GM19035 (cell line): ENCODE measurements around the gene SERPINA3.

ENCODE experiments used
- ATAC-seq: cut with Tn5 transposase; IDR thresholded peaks from one replicate; pipeline ENCODE4 v1.9.1; 2021; ENCODE audit not compliant: unreplicated experiment

Gene SERPINA3

DNA sequence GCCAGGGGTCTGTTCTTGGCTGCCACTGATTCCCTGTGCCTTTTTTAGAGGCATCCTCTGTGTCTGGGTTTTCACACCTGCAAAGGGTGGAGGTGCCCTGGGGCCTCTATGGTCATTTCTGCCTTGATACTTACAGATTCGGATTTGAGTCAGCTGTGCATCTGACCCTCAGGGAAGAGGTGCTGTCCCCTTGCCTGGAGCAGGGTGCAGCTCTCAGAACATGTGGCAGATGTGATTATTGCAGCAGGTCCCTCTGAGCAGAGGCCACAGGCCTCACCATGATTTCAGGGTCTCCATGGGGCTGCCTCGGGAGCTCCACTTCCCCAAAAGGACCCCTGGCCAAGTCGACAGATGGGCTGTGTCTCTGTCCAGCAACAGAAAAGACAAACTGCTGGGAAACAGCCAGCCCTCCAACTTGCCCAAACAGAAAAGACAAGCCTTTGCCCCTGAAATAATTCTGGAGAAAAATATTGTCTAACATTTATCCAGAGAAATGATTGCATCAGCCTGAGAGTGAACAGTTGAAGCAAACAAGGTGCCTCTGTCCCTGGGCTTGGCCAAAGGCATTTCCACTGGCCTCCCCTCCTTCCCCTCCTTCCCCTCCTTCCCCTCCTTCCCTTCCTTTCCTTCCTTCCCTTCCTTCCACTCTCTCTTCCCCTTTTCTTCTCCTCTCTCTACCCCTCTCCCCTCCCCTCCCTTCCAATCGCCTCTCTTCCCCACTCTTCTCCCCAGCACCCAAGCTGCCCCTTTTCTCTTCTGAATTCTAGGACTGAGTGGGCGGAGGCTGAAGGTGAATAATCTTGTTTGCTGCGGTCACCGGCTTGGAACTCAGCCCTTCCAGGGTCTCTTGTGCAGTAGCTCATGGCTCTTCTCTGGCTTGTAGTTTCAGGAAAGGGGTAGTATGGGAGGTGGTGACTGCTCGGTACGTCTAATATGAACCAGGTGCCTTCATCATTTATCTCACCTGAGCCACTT lies 676 bp downstream of the SERPINA3 start:
- ATAC-seq, result no peak

DNA sequence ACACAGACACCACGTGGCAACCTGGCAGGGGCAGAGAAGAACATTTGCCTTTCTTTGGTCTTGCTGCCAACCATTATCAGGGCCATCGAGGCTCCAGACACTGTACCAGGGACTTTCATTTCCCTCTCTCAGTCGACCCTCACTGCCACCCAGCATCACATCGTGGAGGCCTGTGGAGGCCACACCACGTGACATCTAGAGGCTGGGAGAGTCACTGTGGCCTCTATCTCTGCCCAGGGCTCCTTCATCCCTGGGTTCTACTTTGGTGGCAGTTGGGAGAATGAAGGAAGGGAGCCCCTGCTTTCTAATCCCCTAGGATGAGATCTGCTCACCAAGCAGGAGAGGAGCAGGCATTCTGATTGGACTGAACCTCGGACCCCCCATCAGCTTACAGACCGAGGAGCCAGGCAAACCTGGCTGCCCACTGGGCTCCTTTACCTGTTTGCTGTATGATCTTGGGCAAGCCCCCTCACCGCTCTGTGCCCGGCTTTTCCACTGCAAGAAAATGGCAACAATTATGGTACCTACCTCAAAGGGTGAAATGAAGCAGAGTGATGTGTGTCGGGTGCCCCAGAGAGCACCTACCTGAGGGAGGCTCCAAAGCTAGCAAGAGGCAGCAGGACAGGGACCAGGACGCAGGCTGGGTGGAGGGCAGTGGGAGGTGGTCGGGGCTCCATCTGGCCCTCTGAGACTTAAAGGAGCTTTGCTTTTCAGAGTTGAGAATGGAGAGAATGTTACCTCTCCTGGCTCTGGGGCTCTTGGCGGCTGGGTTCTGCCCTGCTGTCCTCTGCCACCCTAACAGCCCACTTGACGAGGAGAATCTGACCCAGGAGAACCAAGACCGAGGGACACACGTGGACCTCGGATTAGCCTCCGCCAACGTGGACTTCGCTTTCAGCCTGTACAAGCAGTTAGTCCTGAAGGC lies 1.8 kb downstream of the SERPINA3 start:
- ATAC-seq, result no peak

DNA sequence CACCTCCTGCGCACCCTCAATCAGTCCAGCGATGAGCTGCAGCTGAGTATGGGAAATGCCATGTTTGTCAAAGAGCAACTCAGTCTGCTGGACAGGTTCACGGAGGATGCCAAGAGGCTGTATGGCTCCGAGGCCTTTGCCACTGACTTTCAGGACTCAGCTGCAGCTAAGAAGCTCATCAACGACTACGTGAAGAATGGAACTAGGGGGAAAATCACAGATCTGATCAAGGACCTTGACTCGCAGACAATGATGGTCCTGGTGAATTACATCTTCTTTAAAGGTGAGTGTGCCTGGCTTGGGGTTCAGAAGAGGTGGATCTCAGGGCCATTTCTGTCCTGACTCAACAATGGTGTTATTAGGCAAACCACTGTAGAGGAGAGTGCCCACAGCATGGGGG lies 2.6 kb downstream of the SERPINA3 start:
- ATAC-seq, result no peak

DNA sequence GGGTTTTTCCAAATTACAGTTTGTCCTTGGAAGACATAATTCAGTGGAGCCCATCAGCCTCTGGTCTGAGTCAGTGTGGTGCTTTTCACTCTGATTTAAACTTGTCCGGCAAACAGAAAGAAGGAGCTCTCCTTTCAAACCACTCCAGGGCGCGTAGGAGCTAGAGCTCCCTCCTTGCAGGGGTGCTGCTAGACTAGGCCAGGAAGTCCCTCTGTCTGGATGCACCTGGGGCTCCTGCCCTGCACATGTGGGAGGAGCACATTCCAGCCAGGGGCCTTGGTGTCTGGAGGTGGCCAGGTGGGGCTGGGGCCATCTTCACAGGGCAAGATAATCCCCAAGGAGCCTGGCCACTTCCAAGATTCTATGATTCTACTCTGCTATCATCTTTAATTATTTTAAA lies 3.1 kb downstream of the SERPINA3 start:
- ATAC-seq, result no peak

DNA sequence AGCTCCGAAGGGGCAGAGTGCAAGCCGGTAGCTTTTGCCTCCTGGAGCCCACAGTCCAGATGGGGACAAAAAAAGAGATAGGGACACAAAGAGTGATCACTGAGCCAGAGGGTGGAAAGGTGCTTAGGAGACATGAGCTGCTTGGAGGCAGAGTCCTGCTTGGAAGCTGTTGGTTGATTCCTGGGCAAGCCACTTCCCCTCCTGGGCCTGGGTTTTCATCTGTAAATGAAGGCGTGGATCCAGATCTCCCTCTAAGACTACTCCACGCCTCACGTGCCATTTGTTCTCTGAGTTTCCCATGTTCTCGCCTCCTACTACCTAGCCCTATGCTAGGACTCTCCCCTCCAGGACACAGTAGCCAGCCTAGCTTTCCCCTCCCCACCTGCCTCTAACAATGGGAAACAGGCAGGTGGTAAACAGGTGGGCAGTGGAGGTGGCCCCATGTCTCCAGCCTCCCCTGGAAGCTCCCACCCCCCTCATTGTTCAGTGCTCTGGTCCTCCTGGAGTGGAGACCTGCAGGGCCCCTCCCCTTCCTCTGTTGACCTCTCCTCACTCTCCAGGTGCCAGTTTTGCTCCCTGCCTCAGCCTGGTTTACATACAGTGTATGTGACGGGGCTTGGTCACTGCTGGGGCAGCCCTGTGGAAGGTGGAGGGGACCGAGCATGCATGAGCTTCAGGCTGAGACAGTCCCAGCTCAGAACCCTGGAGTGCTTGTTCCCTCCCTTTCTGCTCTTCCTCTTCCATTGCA lies 3.8 kb downstream of the SERPINA3 start:
- no peak for ATAC-seq

DNA sequence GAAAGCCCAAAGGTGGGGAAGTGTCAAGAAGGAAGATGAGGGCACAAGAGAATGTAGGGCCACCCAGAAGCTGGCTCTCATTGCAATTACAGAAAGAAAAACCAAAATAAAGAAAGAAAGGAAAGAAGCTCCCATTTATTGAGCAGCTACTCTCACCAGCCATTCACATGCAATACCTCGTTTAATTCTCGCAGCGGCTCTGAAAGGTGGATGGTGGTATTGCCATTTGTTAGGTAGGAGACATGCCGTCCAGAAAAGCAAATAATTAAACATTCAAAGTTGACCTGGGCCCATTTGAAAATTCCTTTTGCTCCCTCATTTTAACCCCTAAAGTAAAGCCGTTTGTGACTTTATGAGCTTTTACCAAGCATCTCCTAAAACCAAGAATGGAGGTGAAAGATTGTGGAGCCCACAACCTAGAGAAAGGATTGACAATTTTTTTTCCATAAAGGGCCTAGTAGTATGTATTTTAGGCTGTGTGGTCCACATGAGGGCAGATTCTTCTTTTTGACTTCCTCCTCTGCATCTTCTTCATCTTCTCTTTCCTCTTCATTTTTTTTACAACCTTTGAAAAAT lies 5.3 kb downstream of the SERPINA3 start:
- ATAC-seq, result no peak

DNA sequence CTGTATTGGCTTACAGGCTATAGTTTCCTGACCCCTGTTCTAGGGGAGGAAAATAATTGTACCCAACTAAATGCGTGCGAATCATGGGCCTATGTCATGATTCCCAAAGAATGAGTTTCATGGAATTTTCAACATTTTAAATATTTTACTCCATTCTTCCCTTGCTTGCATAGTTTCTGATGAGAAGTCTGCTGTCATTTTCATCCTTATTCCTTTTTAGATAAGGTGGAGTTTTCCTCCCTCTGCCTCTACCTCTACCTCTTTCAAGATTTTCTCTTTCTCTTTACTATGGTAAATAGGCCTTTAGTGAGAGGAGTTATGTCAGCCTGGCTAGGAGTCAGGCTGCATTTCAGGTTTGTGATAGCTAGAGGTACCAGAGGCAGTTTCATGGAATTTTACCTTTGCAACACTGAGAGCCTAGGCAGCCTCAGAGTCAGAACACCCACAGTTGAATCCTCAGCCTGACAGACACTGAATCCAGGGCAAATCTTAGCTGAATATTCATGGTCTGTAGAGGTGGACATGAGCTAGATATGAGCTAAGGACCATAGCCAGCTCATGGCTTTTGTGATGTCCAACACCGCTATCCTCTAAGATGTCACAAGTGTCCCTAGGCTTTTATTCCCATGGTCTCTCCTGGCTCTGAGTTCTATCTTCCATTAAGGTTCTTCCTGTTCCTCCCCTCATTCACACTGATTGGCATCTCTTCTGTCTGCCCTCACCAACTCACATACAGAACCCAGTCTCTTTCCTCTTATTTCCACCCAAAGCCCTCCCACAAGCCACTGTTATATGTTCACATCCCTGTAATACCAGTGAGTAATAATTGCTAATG lies 6.0 kb downstream of the SERPINA3 start:
- ATAC-seq, result no peak

DNA sequence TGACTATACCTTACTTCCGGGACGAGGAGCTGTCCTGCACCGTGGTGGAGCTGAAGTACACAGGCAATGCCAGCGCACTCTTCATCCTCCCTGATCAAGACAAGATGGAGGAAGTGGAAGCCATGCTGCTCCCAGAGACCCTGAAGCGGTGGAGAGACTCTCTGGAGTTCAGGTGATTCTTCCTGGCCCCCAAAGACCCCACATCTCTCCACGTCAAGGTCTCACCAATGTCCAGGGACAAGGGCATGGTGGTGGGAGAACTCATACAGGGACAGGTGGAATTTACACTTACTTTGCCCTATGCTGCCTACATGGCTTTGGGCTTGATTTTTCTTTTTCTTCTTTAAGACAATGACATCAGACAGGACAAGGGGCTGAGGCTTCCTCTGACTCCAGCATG lies 7.1 kb downstream of the SERPINA3 start:
- ATAC-seq, result no peak

DNA sequence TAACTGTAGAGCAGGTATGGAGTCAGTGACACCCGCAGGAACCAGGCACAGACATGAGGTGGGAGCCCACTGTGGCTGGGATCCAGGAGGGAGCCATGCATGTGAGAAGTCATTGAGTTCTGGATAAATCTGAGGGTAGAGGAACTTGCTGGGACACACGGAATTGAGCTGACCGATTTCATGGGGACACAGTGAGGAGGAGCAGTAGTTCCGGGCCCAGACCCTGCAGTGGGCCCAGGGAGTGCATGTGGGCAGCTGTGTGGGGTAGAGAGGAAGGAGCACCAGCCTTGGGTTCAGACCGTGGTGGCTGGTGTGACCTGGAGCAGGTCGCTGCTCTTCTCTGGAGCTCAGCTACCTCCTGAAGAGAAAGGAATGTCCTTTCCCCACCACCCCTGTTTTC lies 8.4 kb downstream of the SERPINA3 start:
- no peak for ATAC-seq

DNA sequence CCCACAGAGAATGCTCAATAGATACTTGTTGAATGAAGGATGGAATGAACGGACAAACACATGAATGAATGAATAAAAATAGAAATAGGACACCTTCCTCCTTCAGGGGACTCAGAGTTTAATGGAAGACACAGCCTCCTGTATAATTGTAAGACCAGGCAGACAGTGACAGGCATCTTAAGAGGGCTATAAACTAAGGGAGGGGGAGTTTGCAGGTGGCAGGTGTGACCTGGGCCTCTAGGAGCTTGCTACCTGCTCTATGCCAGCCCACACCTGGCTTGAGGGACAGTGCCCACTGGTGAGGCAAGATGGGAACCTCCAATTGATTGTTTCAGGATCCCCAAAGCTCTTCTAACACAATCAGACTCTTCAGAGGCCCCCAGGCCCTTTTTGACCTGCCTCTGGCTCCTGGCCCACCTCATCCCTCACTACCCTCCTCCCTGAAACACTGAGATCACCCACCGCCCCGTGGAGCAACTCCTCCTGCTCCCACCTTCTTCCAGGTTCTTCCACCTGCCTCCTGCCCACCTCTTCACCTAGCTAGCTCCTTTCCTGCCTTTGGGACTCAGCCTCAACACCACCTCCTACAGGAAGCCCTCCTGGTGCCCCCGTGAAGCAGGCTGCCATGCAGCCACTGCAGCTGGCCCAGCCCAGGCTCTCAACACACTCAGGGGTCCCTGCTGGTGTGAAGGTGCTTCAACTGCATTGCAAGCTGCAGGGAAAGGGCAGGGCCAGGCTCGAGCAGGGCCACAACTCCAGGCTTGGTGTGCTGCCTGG lies 9.4 kb downstream of the SERPINA3 start:
- ATAC-seq, result no peak

DNA sequence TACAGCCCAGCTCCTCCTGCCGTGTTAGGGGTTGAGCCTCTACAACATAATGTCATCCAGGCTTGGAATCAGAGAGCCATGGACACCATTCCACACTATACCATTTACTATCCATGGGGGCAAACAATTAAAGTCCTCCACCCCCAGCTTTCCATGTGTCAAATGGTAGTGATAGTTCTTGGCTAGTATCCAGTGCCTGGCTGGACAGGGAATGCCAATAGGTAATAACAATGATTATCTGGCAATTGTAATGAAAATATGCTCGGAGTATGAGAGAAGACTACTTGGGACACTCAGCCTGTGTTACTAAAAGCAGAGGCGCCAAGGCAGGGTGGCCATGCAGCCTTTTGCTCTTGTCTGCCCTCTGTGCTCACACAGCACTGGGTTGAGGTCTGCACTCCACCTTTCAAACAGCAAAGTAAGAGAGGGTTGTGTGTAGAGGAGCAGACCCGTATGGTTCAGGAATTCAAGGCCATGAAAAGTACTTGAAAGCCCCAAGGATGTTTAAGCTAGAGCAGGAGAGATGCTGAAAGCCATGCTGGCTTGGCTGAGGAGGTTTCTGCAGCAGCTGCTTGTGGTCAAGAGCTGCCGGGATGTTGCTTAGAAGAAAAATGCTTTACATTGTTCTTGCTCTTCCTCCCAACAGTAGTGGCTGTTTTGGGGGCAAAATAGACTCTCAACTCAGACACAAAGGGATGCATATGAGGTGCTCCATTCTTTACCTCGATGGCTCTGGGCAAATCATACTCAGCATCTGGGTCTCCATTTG lies 10.6 kb downstream of the SERPINA3 start:
- ATAC-seq, result no peak

DNA sequence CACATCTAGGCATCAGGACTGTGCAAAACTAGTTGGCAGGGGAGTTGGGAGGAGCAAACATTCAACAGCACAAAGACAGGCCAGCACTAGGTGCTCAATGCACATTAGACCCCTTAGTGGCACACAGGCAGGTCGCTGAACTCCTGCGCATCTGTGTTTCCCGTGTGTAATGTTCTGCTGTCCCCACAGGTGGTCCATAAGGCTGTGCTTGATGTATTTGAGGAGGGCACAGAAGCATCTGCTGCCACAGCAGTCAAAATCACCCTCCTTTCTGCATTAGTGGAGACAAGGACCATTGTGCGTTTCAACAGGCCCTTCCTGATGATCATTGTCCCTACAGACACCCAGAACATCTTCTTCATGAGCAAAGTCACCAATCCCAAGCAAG lies 11.2 kb downstream of the SERPINA3 start:
- ATAC-seq, result no peak

DNA sequence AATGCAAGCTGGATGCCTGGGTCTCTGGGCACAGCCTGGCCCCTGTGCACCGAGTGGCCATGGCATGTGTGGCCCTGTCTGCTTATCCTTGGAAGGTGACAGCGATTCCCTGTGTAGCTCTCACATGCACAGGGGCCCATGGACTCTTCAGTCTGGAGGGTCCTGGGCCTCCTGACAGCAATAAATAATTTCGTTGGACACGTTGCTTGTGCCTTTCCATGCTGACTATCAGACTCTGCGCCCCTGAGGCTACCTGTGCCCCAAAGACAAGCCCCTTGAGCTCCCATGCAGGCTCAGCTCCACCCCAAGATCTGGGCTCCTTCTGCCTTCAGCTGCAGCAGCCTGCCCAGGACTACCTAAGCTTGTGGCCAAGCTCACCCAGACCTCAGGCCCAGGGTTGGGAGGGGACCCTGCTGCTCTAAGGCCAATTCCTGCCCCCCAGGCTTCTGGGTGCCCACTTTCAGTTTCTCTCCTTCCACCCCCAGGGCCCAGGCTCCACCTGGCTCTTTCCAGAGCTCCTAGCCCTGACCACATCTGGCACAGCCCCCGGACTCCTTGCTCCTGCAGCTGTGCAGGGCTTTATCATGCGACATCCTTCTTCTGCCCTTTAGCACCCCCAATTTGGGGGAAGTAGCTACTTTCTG lies 11.8 kb downstream of the SERPINA3 start:
- ATAC-seq, result no peak

DNA sequence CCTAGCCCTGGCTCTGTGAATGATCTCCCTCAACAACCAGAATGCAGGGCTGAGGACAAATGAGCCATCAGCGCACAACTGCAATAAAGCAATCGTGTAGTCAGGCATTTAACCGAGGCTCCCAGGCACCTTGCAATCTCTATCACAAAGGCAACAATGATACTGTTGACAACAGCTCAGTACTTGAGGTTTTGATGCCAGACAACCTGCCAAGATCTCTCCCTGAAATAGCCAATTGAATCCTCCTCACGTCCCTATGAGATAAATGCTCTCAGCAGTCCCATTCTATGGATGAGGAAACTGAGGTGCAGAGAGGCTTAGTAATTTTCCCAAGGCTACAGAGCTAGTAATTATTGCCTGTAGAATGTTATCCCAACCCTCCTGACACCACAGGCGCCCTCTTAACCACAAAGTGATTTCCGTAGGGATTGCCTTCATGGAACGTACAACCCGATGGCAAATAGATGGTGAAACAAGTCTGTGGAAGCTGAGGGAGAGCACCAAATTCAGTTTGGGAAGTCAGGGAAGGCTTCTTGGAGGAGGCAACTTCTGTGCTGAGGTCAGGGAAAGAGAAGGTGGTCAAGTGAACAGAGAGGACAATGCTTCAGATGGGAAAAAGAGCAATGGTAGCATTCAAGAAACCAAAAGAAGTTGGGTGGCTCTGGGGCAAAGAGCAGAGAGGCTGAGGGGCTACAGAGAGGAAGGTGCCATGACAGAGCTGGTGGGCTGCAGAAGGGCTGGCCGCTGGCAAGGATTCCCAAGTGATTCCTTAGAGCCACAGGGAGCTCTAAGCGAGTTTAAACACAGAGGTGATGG lies 12.6 kb downstream of the SERPINA3 start:
- no peak for ATAC-seq

DNA sequence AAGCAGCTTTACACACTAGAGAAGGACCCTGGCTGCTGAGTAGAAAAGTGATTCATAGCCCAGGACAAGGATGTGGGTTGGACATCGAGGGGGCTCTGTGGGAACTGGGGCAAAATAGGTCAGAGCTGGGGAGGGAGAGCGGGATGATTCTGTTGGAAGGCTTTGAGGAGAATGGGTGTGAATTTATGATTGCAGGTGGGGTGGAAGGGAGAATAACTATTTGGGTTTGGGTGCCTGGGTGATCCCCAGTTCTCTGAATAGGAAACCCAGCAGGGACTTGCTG lies 13.1 kb downstream of the SERPINA3 start:
- no peak for ATAC-seq

DNA sequence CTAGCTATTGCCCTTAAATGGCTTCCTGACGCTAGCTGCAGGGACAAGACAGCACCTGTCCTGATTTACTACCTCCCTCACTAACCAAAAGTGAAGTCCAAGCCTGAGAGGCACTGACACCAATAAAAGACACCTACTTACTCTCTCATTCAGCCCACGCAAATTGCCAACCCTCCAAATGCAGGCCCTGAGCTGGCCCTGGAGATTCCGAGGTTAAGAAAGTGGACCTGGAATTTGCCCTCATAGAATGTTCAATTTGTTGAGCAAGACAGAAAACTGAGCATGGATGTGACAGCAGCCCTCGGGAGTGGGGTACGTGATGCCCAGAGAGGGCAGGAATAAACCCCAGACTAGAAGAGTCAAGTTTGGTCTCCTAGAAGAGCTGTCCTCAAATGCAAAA lies 16.4 kb downstream of the SERPINA3 start:
- no peak for ATAC-seq

DNA sequence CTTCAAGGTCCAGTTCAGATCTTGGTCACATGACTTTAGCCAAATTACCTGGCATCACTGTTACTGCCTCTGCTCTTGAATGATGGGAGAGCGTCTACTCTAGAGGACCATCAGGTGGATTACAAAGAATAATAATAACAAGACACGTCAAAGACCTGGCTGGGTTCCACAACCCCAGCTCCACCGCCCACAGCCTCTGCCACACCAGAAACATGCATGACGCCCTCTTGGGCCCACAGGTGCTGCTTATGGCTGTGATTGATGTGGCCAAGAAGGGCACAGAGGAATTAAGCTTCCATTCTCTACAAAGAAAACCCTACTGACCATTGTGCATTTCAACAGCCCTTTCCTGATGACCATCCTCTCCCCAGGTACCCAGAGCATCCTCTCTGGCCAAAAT lies 18.2 kb downstream of the SERPINA3 start:
- ATAC-seq, result no peak
